ENCODE results near the gene GRIPAP1.

GRIPAP1 gene

GRCh38 chrX:48968377-48968776 lies 33.7 kb downstream of the GRIPAP1 start:
- Histone ChIP-seq H3K9ac (ENCODE audit: low read length) (no peak overlapping the region), H3K79me2 (ENCODE audit: low read length) (no peaks in the 10 kb centered on the region), H3K4me2 (ENCODE audit: low read length) (no peak overlapping the region), H3K4me3 (ENCODE audit: low read length) (no peak overlapping the region), H3K27me3 (ENCODE audit: low read depth, low read length) (no peaks in the 10 kb centered on the region), H4K20me1 (ENCODE audit: insufficient read depth, low read length) (no peaks in the 10 kb centered on the region), H3K9me3 (ENCODE audit: insufficient read depth, low read length) (no peaks in the 10 kb centered on the region), H3K27ac (ENCODE audit: low read length) (no peak overlapping the region), H3K4me1 (ENCODE audit: low read length) (peaks cover 4% of the 10 kb centered on the region; the same call in 1 of the 2 replicates), H2AFZ (ENCODE audit: low read depth, low read length) (no peak overlapping the region), H3K36me3 (replicated peaks; ENCODE audit: low read depth, low read length) (no peaks in the 10 kb centered on the region)
- no peak for TF ChIP-seq CTCF (IDR thresholded peaks at IDR 0.05; ENCODE audit: low read depth, low read length)
- TF ChIP-seq EZH2phosphoT487 (IDR thresholded peaks at IDR 0.05; ENCODE audit: low read depth): no peak

GRCh38 chrX:48966796-48967579 lies 35.1 kb downstream of the GRIPAP1 start:
- Histone ChIP-seq H3K9ac (ENCODE audit: low read length) (no peak overlapping the region), H3K27me3 (ENCODE audit: low read depth, low read length) (no peaks in the 10 kb centered on the region), H3K9me3 (ENCODE audit: insufficient read depth, low read length) (no peaks in the 10 kb centered on the region), H3K27ac (ENCODE audit: low read length) (no peak overlapping the region), H2AFZ (ENCODE audit: low read depth, low read length) (no peak overlapping the region), H4K20me1 (ENCODE audit: insufficient read depth, low read length) (no peaks in the 10 kb centered on the region), H3K4me2 (ENCODE audit: low read length) (no peak overlapping the region), H3K4me3 (ENCODE audit: low read length) (no peak overlapping the region), H3K79me2 (ENCODE audit: low read length) (no peaks in the 10 kb centered on the region), H3K36me3 (replicated peaks; ENCODE audit: low read depth, low read length) (no peaks in the 10 kb centered on the region), H3K4me1 (ENCODE audit: low read length) (peaks cover 12% of the 10 kb centered on the region)
- no peak for TF ChIP-seq CTCF (IDR thresholded peaks at IDR 0.05; ENCODE audit: low read depth, low read length)
- TF ChIP-seq EZH2phosphoT487 (IDR thresholded peaks at IDR 0.05; ENCODE audit: low read depth): no peak

GRCh38 chrX:48965959-48966358 lies 36.1 kb downstream of the GRIPAP1 start:
- Histone ChIP-seq H3K27me3 (ENCODE audit: low read depth, low read length) (no peaks in the 10 kb centered on the region), H3K4me1 (ENCODE audit: low read length) (peaks cover 15% of the 10 kb centered on the region), H3K36me3 (replicated peaks; ENCODE audit: low read depth, low read length) (no peaks in the 10 kb centered on the region), H3K4me3 (ENCODE audit: low read length) (no peak overlapping the region), H3K79me2 (ENCODE audit: low read length) (no peaks in the 10 kb centered on the region), H3K4me2 (ENCODE audit: low read length) (no peak overlapping the region), H4K20me1 (ENCODE audit: insufficient read depth, low read length) (no peaks in the 10 kb centered on the region), H3K27ac (ENCODE audit: low read length) (no peak overlapping the region), H2AFZ (ENCODE audit: low read depth, low read length) (no peak overlapping the region), H3K9me3 (ENCODE audit: insufficient read depth, low read length) (no peaks in the 10 kb centered on the region), H3K9ac (ENCODE audit: low read length) (no peak overlapping the region)
- no peak for TF ChIP-seq EZH2phosphoT487 (IDR thresholded peaks at IDR 0.05; ENCODE audit: low read depth)
- no peak for TF ChIP-seq CTCF (IDR thresholded peaks at IDR 0.05; ENCODE audit: low read depth, low read length)

GRCh38 chrX:48961585-48962091 lies 40.4 kb downstream of the GRIPAP1 start:
- Histone ChIP-seq H2AFZ (ENCODE audit: low read depth, low read length) (no peak overlapping the region), H3K9ac (ENCODE audit: low read length) (no peak overlapping the region)

More at GRCh38 chrX:48961585-48962091, 40.4 kb downstream of the GRIPAP1 start:
- Histone ChIP-seq H3K79me2 (ENCODE audit: low read length) (peaks cover 12% of the 10 kb centered on the region), H3K36me3 (replicated peaks; ENCODE audit: low read depth, low read length) (no peaks in the 10 kb centered on the region), H4K20me1 (ENCODE audit: insufficient read depth, low read length) (no peaks in the 10 kb centered on the region), H3K27ac (ENCODE audit: low read length) (no peak overlapping the region), H3K4me3 (ENCODE audit: low read length) (no peak overlapping the region), H3K27me3 (ENCODE audit: low read depth, low read length) (no peaks in the 10 kb centered on the region), H3K4me1 (ENCODE audit: low read length) (peaks cover 26% of the 10 kb centered on the region), H3K9me3 (ENCODE audit: insufficient read depth, low read length) (no peaks in the 10 kb centered on the region), H3K4me2 (ENCODE audit: low read length) (no peak overlapping the region)
- TF ChIP-seq CTCF (IDR thresholded peaks at IDR 0.05; ENCODE audit: low read depth, low read length): no peak
- TF ChIP-seq EZH2phosphoT487 (IDR thresholded peaks at IDR 0.05; ENCODE audit: low read depth): no peak
